HUES48 (cell line): ENCODE data around the gene EXT2.

Experiments
- H3K27ac ChIP-seq: one replicate; pipeline ENCODE4 v1.7.0; 2013; ENCODE audit warnings: low read depth, low read length, inconsistent platforms
- H3K27me3 ChIP-seq: 2 replicates; pipeline ENCODE4 v1.6.1; 2013; ENCODE audit warnings: mild to moderate bottlenecking, low read length; ENCODE audit not compliant: control insufficient read depth, insufficient read depth
- H3K36me3 ChIP-seq: 2 replicates; pipeline ENCODE4 v1.6.1; 2013; ENCODE audit warnings: low read length; ENCODE audit not compliant: control insufficient read depth, insufficient read depth
- H3K4me1 ChIP-seq: 2 replicates; pipeline ENCODE4 v1.6.1; 2013; ENCODE audit warnings: mild to moderate bottlenecking, low read length; ENCODE audit not compliant: control insufficient read depth, insufficient read depth
- H3K4me3 ChIP-seq: 2 replicates; pipeline ENCODE4 v1.5.1; 2013; ENCODE audit warnings: mild to moderate bottlenecking, low read depth, low read length
- H3K9ac ChIP-seq: 2 replicates; pipeline ENCODE4 v1.6.1; 2013; ENCODE audit warnings: mild to moderate bottlenecking, low read depth, low read length, moderate library complexity
- H3K9me3 ChIP-seq: 2 replicates; pipeline ENCODE4 v1.6.1; 2013; ENCODE audit warnings: low read length; ENCODE audit not compliant: control insufficient read depth, insufficient read depth

The EXT2 gene

DNA sequence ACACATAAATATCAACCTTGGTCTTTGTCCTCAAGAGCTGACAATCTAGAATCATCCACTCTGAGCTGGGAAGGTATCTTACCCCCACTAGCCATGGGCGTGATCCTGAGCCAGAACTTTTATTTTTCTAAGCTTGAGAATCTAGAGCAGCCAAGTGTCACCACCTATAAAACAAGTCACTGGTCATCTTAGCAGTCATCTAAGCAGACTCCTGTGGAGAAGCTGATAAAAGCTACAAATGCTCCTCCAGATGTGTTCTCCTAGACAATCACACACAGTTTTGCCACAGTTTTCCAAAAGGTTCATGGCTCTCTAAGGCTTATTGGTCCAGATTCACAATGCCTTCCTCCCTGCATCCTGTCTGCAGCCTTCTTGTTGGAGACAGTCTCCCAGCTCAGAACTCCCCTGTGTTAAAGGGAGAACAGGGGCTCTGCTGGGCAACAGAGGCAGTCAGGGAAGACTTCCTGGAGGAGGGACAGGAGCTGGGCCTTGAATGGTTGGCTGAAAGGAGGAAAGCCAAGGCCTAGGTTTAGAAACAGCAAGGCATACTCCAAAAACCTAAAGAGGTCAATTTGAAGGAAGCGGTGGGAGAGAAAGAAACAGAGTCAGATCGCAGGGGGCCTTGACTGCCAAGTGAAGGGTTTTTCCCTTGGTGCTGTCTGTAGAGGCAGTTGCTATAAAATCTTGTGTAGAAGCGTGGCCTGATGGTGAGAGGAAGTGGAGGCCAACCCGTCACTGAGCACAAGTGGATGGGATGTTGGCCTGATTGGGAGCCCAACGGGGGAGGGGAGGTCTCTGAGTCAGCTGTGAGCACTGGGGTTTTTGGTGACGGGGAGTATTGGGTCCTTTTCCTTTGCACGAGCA is 172.5 kb downstream of the EXT2 start:
- Histone ChIP-seq H3K4me1 (no peaks in the 10 kb centered on the region), H3K27me3 (no peaks in the 10 kb centered on the region), H3K36me3 (no peaks in the 10 kb centered on the region), H3K27ac (no peak overlapping the region), H3K4me3 (no peak overlapping the region), H3K9ac (no peak overlapping the region), H3K9me3 (no peaks in the 10 kb centered on the region)

DNA sequence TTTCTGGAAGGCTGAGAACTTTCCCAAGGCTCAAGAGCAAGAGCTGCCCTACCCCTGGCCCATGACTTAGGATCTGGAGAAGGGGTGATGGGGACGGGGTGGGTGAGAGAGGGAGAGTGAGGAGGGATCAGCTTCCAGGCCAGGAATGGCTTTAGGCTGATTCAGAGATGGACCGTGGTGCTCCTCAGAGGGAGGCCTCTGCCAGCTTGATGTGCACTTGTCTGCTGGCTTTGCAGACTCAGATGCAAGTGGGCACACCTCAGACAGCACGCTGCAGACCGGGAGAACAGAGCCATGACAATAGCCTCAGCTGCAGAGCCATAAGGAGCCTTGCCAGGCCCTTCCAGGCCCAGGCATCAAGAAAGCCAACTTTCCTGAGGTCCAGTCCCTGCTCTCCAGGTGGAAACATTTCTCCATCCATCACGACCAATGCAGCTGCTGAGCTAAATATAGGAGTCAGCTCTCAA is 173.2 kb downstream of the EXT2 start:
- H3K36me3 ChIP-seq = no peaks in the 10 kb centered on the region
- no peaks in the 10 kb centered on the region for H3K27me3 ChIP-seq
- H3K4me3 ChIP-seq = no peak overlapping the region
- no peak overlapping the region for H3K27ac ChIP-seq
- no peak overlapping the region for H3K9ac ChIP-seq
- no peaks in the 10 kb centered on the region for H3K4me1 ChIP-seq
- no peaks in the 10 kb centered on the region for H3K9me3 ChIP-seq

DNA sequence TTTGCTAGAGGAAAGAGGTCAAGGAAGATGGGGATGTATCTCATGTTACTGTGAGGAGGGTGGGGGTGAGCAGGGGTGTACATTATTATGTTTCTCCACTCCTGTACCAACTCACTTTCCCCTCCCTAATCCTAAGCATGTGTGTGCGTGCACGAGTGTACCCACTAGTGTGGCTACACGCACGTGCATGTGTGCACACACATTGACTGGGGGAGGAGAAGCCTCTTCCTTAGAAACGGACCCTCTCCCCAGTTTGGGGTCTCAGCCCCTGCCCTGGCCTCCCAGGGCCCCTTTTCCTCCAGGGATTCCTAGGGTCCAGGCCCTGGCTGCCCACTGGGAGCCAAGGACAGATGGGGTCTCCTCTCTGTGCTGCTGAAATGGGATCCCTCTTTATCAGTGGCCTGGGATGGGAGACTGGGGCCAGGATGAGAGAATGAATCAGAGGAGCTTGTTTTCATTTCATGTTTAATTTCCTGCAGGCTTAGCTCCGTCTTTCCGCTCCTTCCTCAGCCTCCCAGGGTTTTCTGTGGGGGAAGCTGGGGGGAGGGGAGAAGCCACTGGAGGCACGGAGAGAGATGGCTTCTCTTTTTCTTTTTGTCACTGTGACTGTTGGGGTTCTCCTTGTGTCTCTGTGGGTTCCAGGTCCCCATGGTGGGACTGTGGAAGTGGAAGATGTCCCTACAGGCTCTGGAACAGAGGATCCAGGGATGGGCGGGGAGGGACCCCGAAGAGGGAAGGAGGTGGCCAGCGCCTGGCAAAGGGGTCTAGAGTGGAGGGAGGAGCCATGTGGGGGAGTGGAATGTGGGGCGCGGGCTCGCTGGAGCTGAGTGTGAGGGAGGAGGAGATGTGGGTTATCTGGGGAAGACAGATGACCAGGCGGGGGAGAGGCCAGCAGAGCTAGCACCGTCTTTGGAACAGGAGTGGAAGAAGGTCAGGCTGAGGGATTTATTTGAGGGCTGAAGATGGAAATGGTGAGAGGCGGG is 174.2 kb downstream of the EXT2 start:
- Histone ChIP-seq H3K27ac (no peak overlapping the region), H3K36me3 (no peaks in the 10 kb centered on the region), H3K4me3 (no peak overlapping the region), H3K9me3 (no peaks in the 10 kb centered on the region), H3K9ac (no peak overlapping the region), H3K4me1 (no peaks in the 10 kb centered on the region), H3K27me3 (no peaks in the 10 kb centered on the region)

DNA sequence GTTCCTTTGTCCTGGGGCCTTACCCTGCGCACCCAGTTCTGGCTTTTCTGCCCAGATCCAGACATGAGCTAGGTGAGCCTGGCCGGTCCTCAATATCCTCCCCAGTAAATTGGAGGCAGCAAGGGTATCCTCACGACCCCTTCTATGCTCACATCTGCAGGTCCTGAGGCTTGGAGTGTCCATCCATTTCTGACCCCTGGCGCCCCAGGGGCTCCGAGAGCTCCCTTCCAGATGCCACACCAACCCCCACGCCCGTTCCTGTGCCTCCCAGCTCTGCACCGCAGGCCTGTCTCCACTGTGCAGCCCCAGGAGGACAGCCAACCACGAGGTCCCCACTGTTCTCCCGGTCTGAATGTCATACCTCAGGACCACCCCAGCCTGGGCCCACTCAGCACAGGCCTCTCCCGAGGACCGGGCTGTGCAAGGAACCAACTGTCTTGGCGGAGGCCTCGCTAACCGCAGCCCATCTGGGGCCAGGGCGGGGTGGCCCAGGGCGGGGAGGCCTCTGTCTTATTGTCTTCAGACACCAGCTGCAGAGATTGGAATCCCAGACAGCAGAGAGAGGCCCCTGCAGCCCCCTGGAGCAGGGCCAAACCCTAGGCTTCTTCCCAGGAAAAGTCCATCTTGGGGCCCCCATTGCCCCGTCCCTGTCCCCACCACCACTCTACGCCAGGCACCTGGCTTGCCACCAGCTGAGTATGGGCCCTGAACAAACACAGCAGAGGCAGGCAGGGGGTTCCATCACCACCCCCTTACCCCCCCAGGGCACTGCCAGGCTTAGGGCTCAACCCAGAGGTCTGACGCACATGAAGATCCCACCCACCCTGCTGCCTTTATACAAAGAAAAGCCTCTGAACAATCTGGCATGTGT is 175.2 kb downstream of the EXT2 start:
- H3K4me3 ChIP-seq = no peak overlapping the region
- H3K36me3 ChIP-seq = no peaks in the 10 kb centered on the region
- H3K4me1 ChIP-seq = no peaks in the 10 kb centered on the region
- H3K9me3 ChIP-seq = no peaks in the 10 kb centered on the region
- no peak overlapping the region for H3K9ac ChIP-seq
- H3K27me3 ChIP-seq = no peaks in the 10 kb centered on the region
- no peak overlapping the region for H3K27ac ChIP-seq

DNA sequence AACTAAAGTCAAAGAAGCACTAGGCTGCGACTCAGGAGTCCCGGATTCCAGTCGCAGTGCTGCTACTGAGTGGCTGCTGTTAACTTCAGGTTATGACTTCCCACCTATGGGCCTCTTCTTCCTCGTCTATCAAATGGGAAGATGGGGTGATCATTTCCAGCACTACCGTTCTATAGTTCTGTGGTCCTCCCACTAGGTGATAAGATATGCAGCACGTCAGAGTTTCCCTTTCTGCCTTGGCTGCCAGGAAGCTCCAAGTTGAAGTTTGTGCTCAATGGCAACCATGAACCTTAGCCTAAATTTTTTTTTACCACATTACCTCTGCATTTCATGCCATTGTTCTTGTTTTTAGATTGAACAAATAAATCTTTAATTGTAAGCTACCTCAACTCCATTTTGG is 175.8 kb downstream of the EXT2 start:
- no peak overlapping the region for H3K4me3 ChIP-seq
- H3K27me3 ChIP-seq = no peaks in the 10 kb centered on the region
- no peaks in the 10 kb centered on the region for H3K9me3 ChIP-seq
- H3K4me1 ChIP-seq = no peaks in the 10 kb centered on the region
- no peaks in the 10 kb centered on the region for H3K36me3 ChIP-seq
- H3K9ac ChIP-seq = no peak overlapping the region
- no peak overlapping the region for H3K27ac ChIP-seq

DNA sequence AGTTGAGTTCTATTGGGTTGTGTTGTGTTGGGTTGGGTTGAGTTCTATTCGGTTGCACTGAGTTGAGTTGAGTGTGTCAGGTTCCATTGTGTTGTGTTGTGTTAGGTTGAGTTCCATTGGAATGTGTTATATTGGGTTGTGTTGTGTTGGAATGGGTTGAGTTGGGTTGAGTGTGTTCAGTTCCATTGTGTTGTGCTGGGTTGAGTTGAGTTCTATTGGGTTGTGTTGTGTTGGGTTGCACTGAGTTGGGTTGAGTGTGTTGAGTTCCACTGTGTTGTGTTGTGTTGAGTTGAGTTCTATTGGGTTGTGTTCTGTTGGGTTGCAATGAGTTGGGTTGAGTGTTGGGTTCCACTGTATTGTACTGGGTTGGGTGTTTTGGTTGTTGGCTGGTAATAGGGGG is 178.9 kb downstream of the EXT2 start:
- H3K27ac ChIP-seq = no peak overlapping the region
- no peaks in the 10 kb centered on the region for H3K4me1 ChIP-seq
- H3K9ac ChIP-seq = no peak overlapping the region
- H3K27me3 ChIP-seq = no peaks in the 10 kb centered on the region
- H3K9me3 ChIP-seq = no peaks in the 10 kb centered on the region
- no peaks in the 10 kb centered on the region for H3K36me3 ChIP-seq
- no peak overlapping the region for H3K4me3 ChIP-seq

DNA sequence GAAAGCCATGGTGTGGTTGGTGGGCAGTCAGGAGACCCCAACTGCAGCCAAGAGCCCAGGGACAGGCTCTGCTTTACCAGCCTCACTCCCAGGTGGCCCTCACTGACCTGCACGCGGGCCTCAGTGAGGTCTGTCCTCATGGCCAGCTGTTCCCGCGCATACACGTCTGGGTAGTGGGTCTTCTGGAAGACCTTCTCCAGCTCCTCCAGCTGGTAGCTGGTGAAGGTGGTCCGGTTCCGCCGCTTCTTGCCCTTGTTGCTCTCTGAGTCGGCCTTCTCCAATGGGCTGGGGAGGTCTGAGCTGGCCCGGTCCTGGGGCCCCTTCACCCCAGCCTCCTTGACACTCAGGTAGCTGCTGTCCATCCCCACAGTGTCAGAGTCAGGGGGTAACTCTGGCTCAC is 179.8 kb downstream of the EXT2 start:
- Histone ChIP-seq H3K9ac (no peak overlapping the region), H3K4me1 (no peaks in the 10 kb centered on the region), H3K27me3 (no peaks in the 10 kb centered on the region), H3K4me3 (no peak overlapping the region), H3K27ac (no peak overlapping the region), H3K36me3 (no peaks in the 10 kb centered on the region), H3K9me3 (no peaks in the 10 kb centered on the region)

DNA sequence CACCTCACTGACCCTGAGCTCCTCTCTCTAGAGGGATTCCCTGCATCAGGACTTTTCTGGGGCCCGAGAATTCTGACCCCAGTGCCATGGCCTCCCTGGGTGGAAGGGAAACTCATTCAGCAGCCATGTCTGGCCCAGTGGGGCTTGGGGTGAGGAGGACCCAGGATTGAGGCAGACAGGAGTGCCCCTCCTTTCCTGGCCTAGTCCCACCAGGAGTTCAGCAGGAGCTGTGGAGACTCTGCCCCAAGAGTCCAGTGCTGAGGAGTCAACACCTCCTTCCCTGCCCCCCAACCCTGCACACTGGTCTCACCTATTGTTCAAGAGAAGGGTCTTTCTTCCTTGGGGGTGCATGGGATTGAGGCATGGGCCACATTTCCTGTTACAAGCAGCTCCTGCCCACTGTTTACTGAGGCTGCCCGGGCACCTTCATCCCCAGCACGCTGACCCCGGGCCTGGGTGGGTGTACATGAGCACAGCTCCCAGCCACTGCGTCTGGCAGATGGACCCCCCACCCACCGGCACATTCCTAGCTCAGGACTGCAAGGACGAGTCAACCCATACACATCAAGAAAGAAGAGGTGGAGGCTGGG is 180.6 kb downstream of the EXT2 start:
- Histone ChIP-seq H3K9me3 (no peaks in the 10 kb centered on the region), H3K27me3 (no peaks in the 10 kb centered on the region), H3K9ac (no peak overlapping the region), H3K27ac (no peak overlapping the region), H3K4me1 (no peaks in the 10 kb centered on the region), H3K4me3 (no peak overlapping the region), H3K36me3 (no peaks in the 10 kb centered on the region)

DNA sequence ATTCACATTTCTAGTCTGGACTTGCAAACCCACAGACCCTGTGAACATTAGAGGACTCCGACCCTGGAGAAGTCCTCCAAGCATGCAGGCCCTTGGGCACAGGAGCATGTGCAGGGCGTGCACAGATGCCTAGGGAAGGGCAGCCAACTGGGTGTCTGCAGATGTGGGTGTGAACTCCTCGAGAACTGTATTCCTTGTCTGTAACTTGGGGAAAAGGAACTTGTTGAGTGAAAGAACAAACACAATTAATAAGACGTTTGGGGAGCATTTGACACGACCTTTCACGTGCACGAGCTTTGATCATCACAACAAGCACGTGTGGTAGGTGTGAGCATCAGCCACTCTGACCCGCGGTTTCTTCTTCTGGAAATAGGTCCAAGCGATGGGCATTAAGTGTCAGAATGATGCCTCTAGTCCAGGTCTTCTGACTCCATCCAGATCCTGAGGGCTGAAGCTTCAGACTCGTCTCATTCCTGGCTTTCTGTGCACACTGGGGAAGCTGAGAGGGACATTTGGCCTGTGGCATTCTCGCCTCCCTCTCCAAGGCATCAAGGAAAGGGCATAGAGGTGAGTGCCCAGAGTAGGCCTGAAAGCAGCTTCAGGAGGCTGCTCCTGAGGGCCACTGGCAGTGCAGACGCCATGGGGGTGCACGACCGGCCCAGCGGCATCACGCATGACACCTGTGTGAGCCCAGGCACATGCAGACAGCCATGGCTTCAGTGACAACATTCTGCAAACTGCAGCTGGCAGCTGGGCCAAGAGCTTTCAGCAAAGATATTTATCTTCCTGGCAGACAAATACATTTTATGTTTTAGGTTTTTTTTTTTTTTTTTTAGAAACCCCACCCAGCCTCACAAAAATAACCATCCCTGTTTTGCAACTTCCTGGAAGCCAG is 182.0 kb downstream of the EXT2 start:
- no peaks in the 10 kb centered on the region for H3K27me3 ChIP-seq
- H3K9me3 ChIP-seq = no peaks in the 10 kb centered on the region
- H3K4me3 ChIP-seq = no peak overlapping the region
- no peaks in the 10 kb centered on the region for H3K4me1 ChIP-seq
- H3K27ac ChIP-seq = no peak overlapping the region
- H3K9ac ChIP-seq = no peak overlapping the region
- no peaks in the 10 kb centered on the region for H3K36me3 ChIP-seq
